GM23338 (cell line): ENCODE results near the gene AXIN2. TPM values are rescaled to one million over a fixed set of nuclear protein-coding genes. Genes with fewer than 3 reads are reported as not detected.
"Not testable (repeated sequence)": the region's sequence is repeated elsewhere in the genome, so short reads cannot be mapped to it uniquely, and the experiment has no call there.

Experiments used
- ATAC-seq: fragments of 200-7000 bp; cut with Tn5 transposase; 3 replicates; pipeline ENCODE4 v1.9.1; 2020
- DNase-seq: peaks from one replicate; pipeline ENCODE4 v3.0.0-alpha.2; 2015; ENCODE audit warnings: low spot score
- H2AFZ ChIP-seq: fragments of 200-600 bp; sonication (generic); 2 replicates; pipeline ENCODE4 v1.8.0; 2016; ENCODE audit warnings: antibody characterized with exemption, mild to moderate bottlenecking, moderate library complexity
- H3F3A ChIP-seq: fragments of 200-600 bp; sonication (generic); replicated peaks from 2 replicates; pipeline ENCODE4 v1.8.0; 2017; ENCODE audit warnings: antibody characterized with exemption, mixed run types, low read depth
- H3K27ac ChIP-seq: fragments of 200-600 bp; sonication (generic); 2 replicates; pipeline ENCODE4 v1.6.1; 2016; ENCODE audit warnings: low read depth
- H3K27me3 ChIP-seq: fragments of 200-600 bp; sonication (generic); 2 replicates; pipeline ENCODE4 v1.8.0; 2016; ENCODE audit warnings: mild to moderate bottlenecking, mixed run types, moderate library complexity; ENCODE audit not compliant: insufficient read depth
- H3K36me3 ChIP-seq: fragments of 200-600 bp; sonication (generic); 2 replicates; pipeline ENCODE4 v1.8.0; 2016; ENCODE audit warnings: mild to moderate bottlenecking; ENCODE audit not compliant: insufficient read depth
- H3K4me1 ChIP-seq: fragments of 200-600 bp; sonication (generic); 2 replicates; pipeline ENCODE4 v1.8.0; 2016; ENCODE audit warnings: mild to moderate bottlenecking, moderate library complexity; ENCODE audit not compliant: insufficient read depth
- H3K4me2 ChIP-seq: fragments of 200-600 bp; sonication (generic); 2 replicates; pipeline ENCODE4 v1.7.1; 2017; ENCODE audit warnings: mixed run types
- H3K4me3 ChIP-seq: fragments of 200-600 bp; sonication (generic); 2 replicates; pipeline ENCODE4 v1.6.1; 2016; ENCODE audit warnings: mixed run types
- H3K79me2 ChIP-seq: fragments of 200-600 bp; sonication (generic); replicated peaks from 2 replicates; pipeline ENCODE4 v1.8.0; 2017; ENCODE audit warnings: mild to moderate bottlenecking; ENCODE audit not compliant: insufficient read depth
- H3K9me2 ChIP-seq: fragments of 200-600 bp; sonication (generic); 2 replicates; pipeline ENCODE4 v1.8.0; 2017; ENCODE audit not compliant: insufficient read depth
- H4K20me1 ChIP-seq: fragments of 200-600 bp; sonication (generic); replicated peaks from 2 replicates; pipeline ENCODE4 v1.8.0; 2017; ENCODE audit warnings: mild to moderate bottlenecking; ENCODE audit not compliant: insufficient read depth
- H3K27ac Mint-ChIP-seq: 2 replicates; pipeline ENCODE4 v1.8.0; 2020; ENCODE audit warnings: inconsistent platforms, mild to moderate bottlenecking, moderate library complexity, mixed read lengths
- H3K27me3 Mint-ChIP-seq: 3 replicates; pipeline ENCODE4 v1.8.0; 2022; ENCODE audit warnings: low read depth, mild to moderate bottlenecking, moderate library complexity, mixed read lengths, inconsistent platforms; ENCODE audit not compliant: insufficient read depth, poor library complexity
- H3K36me3 Mint-ChIP-seq: 3 replicates; pipeline ENCODE4 v1.8.0; 2021; ENCODE audit warnings: low read depth, mild to moderate bottlenecking, inconsistent platforms, moderate library complexity, mixed read lengths
- H3K4me1 Mint-ChIP-seq: 3 replicates; pipeline ENCODE4 v1.8.0; 2020; ENCODE audit warnings: mild to moderate bottlenecking, inconsistent platforms, mixed read lengths
- H3K4me3 Mint-ChIP-seq: 3 replicates; pipeline ENCODE4 v1.8.0; 2021; ENCODE audit warnings: moderate library complexity, mild to moderate bottlenecking, inconsistent platforms, mixed read lengths
- H3K9me3 Mint-ChIP-seq: 3 replicates; pipeline ENCODE4 v1.8.0; 2020; ENCODE audit warnings: moderate library complexity, mild to moderate bottlenecking, inconsistent platforms, mixed read lengths
- polyA plus RNA-seq: library from polyadenylated mRNA; unstranded; fragments of >200 nt; fragmentation: Nextera tagmentation; extraction: Ambion mirVana; gene quantifications from 2 replicates; pipeline ENCODE4 v1.2.1, GENCODE V29; 2016
- total RNA-seq: library from RNA; depleted of rRNA; stranded (reverse); fragments of >200 nt; shearing (Covaris generic); gene quantifications from 2 replicates; pipeline ENCODE4 v1.2.3, GENCODE V29; 2014
- TF ChIP-seq, protein P1 (sequence below): fragments of 250-450 bp; sonication (Bioruptor Pico); IDR thresholded peaks from 2 replicates; pipeline ENCODE4 v1.5.0; 2020; ENCODE audit warnings: mild to moderate bottlenecking, moderate library complexity
- TF ChIP-seq, protein P2 (sequence below), 2 experiments: fragments of 200-600 bp in 1 of 2; sonication (generic) in 1 of 2; conservative IDR thresholded peaks; 2 replicates each; pipeline versions ENCODE4 v1.5.1 to v1.6.1; 2016 to 2017; ENCODE audit warnings: antibody characterized with exemption in 2 of 2, low read depth in 2 of 2, mild to moderate bottlenecking in 2 of 2, moderate library complexity in 1 of 2

The AXIN2 gene
- total and polyA plus RNA-seq, 2 experiments from 2014 or later, result 8.0 to 32.7 TPM

GRCh38 chr17:65509032-65509431 is 52.4 kb downstream of the AXIN2 start (continued):
- TF ChIP-seq, protein P1, sequence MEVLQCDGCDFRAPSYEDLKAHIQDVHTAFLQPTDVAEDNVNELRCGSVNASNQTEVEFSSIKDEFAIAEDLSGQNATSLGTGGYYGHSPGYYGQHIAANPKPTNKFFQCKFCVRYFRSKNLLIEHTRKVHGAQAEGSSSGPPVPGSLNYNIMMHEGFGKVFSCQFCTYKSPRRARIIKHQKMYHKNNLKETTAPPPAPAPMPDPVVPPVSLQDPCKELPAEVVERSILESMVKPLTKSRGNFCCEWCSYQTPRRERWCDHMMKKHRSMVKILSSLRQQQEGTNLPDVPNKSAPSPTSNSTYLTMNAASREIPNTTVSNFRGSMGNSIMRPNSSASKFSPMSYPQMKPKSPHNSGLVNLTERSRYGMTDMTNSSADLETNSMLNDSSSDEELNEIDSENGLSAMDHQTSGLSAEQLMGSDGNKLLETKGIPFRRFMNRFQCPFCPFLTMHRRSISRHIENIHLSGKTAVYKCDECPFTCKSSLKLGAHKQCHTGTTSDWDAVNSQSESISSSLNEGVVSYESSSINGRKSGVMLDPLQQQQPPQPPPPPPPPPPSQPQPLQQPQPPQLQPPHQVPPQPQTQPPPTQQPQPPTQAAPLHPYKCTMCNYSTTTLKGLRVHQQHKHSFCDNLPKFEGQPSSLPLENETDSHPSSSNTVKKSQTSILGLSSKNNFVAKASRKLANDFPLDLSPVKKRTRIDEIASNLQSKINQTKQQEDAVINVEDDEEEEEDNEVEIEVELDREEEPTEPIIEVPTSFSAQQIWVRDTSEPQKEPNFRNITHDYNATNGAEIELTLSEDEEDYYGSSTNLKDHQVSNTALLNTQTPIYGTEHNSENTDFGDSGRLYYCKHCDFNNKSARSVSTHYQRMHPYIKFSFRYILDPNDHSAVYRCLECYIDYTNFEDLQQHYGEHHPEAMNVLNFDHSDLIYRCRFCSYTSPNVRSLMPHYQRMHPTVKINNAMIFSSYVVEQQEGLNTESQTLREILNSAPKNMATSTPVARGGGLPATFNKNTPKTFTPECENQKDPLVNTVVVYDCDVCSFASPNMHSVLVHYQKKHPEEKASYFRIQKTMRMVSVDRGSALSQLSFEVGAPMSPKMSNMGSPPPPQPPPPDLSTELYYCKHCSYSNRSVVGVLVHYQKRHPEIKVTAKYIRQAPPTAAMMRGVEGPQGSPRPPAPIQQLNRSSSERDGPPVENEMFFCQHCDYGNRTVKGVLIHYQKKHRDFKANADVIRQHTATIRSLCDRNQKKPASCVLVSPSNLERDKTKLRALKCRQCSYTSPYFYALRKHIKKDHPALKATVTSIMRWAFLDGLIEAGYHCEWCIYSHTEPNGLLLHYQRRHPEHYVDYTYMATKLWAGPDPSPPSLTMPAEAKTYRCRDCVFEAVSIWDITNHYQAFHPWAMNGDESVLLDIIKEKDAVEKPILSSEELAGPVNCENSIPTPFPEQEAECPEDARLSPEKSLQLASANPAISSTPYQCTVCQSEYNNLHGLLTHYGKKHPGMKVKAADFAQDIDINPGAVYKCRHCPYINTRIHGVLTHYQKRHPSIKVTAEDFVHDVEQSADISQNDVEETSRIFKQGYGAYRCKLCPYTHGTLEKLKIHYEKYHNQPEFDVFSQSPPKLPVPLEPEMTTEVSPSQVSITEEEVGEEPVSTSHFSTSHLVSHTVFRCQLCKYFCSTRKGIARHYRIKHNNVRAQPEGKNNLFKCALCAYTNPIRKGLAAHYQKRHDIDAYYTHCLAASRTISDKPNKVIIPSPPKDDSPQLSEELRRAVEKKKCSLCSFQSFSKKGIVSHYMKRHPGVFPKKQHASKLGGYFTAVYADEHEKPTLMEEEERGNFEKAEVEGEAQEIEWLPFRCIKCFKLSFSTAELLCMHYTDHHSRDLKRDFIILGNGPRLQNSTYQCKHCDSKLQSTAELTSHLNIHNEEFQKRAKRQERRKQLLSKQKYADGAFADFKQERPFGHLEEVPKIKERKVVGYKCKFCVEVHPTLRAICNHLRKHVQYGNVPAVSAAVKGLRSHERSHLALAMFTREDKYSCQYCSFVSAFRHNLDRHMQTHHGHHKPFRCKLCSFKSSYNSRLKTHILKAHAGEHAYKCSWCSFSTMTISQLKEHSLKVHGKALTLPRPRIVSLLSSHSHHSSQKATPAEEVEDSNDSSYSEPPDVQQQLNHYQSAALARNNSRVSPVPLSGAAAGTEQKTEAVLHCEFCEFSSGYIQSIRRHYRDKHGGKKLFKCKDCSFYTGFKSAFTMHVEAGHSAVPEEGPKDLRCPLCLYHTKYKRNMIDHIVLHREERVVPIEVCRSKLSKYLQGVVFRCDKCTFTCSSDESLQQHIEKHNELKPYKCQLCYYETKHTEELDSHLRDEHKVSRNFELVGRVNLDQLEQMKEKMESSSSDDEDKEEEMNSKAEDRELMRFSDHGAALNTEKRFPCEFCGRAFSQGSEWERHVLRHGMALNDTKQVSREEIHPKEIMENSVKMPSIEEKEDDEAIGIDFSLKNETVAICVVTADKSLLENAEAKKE, result no peak
- TF ChIP-seq, protein P2, sequence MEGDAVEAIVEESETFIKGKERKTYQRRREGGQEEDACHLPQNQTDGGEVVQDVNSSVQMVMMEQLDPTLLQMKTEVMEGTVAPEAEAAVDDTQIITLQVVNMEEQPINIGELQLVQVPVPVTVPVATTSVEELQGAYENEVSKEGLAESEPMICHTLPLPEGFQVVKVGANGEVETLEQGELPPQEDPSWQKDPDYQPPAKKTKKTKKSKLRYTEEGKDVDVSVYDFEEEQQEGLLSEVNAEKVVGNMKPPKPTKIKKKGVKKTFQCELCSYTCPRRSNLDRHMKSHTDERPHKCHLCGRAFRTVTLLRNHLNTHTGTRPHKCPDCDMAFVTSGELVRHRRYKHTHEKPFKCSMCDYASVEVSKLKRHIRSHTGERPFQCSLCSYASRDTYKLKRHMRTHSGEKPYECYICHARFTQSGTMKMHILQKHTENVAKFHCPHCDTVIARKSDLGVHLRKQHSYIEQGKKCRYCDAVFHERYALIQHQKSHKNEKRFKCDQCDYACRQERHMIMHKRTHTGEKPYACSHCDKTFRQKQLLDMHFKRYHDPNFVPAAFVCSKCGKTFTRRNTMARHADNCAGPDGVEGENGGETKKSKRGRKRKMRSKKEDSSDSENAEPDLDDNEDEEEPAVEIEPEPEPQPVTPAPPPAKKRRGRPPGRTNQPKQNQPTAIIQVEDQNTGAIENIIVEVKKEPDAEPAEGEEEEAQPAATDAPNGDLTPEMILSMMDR (conservative IDR thresholded peaks at IDR 0.05; ENCODE audit: low read depth in 2 of 2), result no peak

GRCh38 chr17:65504673-65505072 is 56.8 kb downstream of the AXIN2 start:
- not testable (repeated sequence) for H3K4me2 ChIP-seq, H3K4me1 Mint-ChIP-seq, H3K27me3 ChIP-seq, H3K4me1 ChIP-seq, H3K79me2 ChIP-seq, DNase-seq, H3K4me3 ChIP-seq, H3F3A ChIP-seq, ATAC-seq, H3K36me3 ChIP-seq, H2AFZ ChIP-seq, H3K4me3 Mint-ChIP-seq, H3K27ac ChIP-seq, H3K9me2 ChIP-seq, H3K27ac Mint-ChIP-seq, H3K27me3 Mint-ChIP-seq, H4K20me1 ChIP-seq
- H3K9me3 Mint-ChIP-seq, result peaks cover 20% of the 10 kb centered on the region
- peaks cover 15% of the 10 kb centered on the region for H3K36me3 Mint-ChIP-seq
